ENCODE measurements around the gene TSHZ2. TPM values are rescaled to one million over a fixed set of nuclear protein-coding genes. Genes with fewer than 3 reads are reported as not detected.

TSHZ2 gene
- total RNA-seq, 3 donors from 2014 or later (not counting 1 experiment from before 2014, with no cell fraction given) = 1.8 to 1.9 TPM; not detected in 1

DNA sequence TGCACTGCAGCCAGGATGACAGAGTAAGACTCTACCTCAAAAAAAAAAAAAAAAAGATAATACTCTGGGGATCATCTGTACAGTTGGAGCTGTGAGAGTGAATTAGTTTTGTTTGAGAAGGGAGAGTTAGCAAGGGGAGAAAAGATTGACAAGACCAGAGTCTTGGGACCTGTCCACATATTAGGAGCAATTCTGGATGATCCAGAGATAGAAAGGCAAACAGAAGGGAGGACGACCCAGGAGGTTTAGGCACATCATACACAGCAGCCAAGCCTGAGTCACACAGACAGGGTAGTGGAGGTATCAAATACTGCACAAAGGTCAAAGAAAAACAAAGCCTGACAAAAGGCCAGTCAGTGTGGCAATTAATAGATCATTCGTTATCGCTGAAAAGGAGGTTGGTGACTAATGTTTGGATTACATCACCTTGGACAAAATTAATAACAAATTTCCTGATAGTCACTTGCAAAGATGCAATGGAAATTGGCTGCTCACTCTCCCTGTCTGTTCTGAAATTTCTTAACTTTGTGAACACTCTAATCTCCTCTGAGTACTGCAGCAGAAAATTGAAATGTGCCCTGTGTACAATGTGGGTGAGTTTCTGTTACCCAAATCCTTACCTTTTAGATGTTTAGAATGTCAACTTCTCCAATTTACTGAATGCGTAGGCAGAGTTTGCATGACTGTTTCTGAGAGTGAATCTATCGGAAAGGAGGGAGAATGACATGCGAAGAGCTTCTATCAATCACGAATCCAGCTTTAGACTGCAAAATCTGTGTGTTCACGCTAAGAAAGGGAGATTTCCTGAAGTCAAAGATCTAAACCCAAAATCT lies 105.4 kb downstream of the TSHZ2 start:
- H3K27me3 Mint-ChIP-seq (ENCODE audit: low read depth in 2 of 2) = peaks cover 0 to 11% of the 10 kb centered on the region in 2 donors

DNA sequence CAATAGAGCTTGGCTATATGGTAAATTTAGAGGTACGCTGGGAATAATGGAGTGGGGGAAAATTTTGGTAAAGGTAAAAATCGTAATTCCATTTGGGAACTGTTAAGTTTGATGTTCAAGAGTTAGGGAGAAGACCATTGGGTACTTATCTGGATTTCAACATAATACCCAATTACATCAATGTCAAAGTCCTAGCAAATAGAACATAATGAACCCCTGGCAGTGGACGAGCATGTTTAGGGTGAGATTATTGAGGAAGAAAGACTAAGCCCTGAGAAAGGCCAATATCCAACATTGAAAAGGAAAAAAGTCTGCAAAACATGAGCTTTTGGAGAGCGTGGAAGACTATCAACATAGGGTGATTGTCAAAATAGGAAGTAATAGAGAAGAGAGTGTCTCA lies 106.6 kb downstream of the TSHZ2 start:
- ATAC-seq = no peak
- H3K4me3 ChIP-seq (ENCODE audit: low read length) = no peak overlapping the region
- H3K9me3 Mint-ChIP-seq = no peaks in the 10 kb centered on the region
- intact Hi-C loops (cut with micrococcal nuclease) = no loop called here
- H3K9me3 ChIP-seq (ENCODE audit: control insufficient read depth, insufficient read depth, low read length) = no peaks in the 10 kb centered on the region
- no peaks in the 10 kb centered on the region for H3K36me3 Mint-ChIP-seq
- TF ChIP-seq, protein P1, sequence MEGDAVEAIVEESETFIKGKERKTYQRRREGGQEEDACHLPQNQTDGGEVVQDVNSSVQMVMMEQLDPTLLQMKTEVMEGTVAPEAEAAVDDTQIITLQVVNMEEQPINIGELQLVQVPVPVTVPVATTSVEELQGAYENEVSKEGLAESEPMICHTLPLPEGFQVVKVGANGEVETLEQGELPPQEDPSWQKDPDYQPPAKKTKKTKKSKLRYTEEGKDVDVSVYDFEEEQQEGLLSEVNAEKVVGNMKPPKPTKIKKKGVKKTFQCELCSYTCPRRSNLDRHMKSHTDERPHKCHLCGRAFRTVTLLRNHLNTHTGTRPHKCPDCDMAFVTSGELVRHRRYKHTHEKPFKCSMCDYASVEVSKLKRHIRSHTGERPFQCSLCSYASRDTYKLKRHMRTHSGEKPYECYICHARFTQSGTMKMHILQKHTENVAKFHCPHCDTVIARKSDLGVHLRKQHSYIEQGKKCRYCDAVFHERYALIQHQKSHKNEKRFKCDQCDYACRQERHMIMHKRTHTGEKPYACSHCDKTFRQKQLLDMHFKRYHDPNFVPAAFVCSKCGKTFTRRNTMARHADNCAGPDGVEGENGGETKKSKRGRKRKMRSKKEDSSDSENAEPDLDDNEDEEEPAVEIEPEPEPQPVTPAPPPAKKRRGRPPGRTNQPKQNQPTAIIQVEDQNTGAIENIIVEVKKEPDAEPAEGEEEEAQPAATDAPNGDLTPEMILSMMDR (IDR thresholded peaks at IDR 0.05) = no peak
- no peaks in the 10 kb centered on the region for H3K4me1 ChIP-seq (ENCODE audit: control insufficient read depth, insufficient read depth, low read length)
- H3K27ac ChIP-seq (ENCODE audit: low read length) = no peak overlapping the region
- WGBS (ENCODE audit: insufficient coverage) = 82% methylated on average over 4 of the region's 4 CpGs
- no peak for DNase-seq
- peaks cover 0 to 3% of the 10 kb centered on the region in 2 donors for H3K27me3 Mint-ChIP-seq (ENCODE audit: low read depth in 2 of 2)
- no peaks in the 10 kb centered on the region for H3K36me3 ChIP-seq (ENCODE audit: control insufficient read depth, insufficient read depth, low read length)
- no peak overlapping the region for H3K4me3 Mint-ChIP-seq
- no peaks in the 10 kb centered on the region for H3K4me1 Mint-ChIP-seq
- H3K27me3 ChIP-seq (ENCODE audit: control insufficient read depth, insufficient read depth, low read length) = no peaks in the 10 kb centered on the region
- H3K27ac Mint-ChIP-seq = no peak overlapping the region

More for the DNA sequence above, 105.4 kb downstream of the TSHZ2 start:
- H3K9me3 Mint-ChIP-seq = peaks cover 0 to 3% of the 10 kb centered on the region in 2 donors
- TF ChIP-seq, protein P1 (IDR thresholded peaks at IDR 0.05) = no peak
- ATAC-seq = no peak
- H3K27me3 ChIP-seq (ENCODE audit: control insufficient read depth, insufficient read depth, low read length) = no peaks in the 10 kb centered on the region
- no peak overlapping the region for H3K4me3 ChIP-seq (ENCODE audit: low read length)
- 62% methylated on average over 7 of the region's 8 CpGs for WGBS (ENCODE audit: insufficient coverage)
- no peak overlapping the region for H3K4me3 Mint-ChIP-seq
- no peaks in the 10 kb centered on the region for H3K36me3 ChIP-seq (ENCODE audit: control insufficient read depth, insufficient read depth, low read length)
- no peaks in the 10 kb centered on the region for H3K9me3 ChIP-seq (ENCODE audit: control insufficient read depth, insufficient read depth, low read length)
- DNase-seq = no peak
- no peaks in the 10 kb centered on the region for H3K4me1 ChIP-seq (ENCODE audit: control insufficient read depth, insufficient read depth, low read length)
- no peak overlapping the region for H3K27ac Mint-ChIP-seq
- H3K27ac ChIP-seq (ENCODE audit: low read length) = no peak overlapping the region
- H3K4me1 Mint-ChIP-seq = no peaks in the 10 kb centered on the region
- intact Hi-C loops (cut with micrococcal nuclease) = no loop called here
- no peaks in the 10 kb centered on the region for H3K36me3 Mint-ChIP-seq

DNA sequence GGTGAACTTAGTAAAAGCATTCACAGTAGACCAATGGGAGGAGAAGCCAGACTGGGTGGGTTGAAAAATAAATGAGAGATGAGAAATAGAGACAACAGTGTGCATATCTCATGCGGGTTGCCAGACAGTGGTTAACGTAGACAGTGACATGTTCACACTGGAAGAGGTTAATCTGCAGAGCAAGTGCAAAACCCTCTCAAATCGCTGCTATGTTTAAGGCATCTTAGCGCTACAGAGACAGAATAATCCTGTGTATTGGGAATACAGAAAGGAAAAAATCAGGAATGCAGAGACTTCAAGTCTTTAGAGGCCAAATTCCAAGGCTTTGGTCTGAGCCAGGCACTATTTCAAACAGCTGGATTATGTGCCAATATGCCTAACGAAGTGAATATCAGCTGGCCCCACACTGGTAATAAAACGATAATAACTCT lies 107.1 kb downstream of the TSHZ2 start:
- Mint-ChIP-seq H3K36me3 (no peaks in the 10 kb centered on the region), H3K4me1 (no peaks in the 10 kb centered on the region), H3K9me3 (no peaks in the 10 kb centered on the region), H3K4me3 (no peak overlapping the region), H3K27ac (no peak overlapping the region), H3K27me3 (ENCODE audit: low read depth in 2 of 2) (peaks cover 0 to under 1% of the 10 kb centered on the region in 2 donors)
- WGBS (ENCODE audit: insufficient coverage) = 87% methylated on average over 6 of the region's 6 CpGs
- TF ChIP-seq, protein P1 (IDR thresholded peaks at IDR 0.05) = no peak
- ATAC-seq (no peak), DNase-seq (no peak)
- Histone ChIP-seq H3K9me3 (ENCODE audit: control insufficient read depth, insufficient read depth, low read length) (no peaks in the 10 kb centered on the region), H3K27ac (ENCODE audit: low read length) (no peak overlapping the region), H3K27me3 (ENCODE audit: control insufficient read depth, insufficient read depth, low read length) (no peaks in the 10 kb centered on the region), H3K4me1 (ENCODE audit: control insufficient read depth, insufficient read depth, low read length) (no peaks in the 10 kb centered on the region), H3K36me3 (ENCODE audit: control insufficient read depth, insufficient read depth, low read length) (no peaks in the 10 kb centered on the region), H3K4me3 (ENCODE audit: low read length) (no peak overlapping the region)
- intact Hi-C loops (cut with micrococcal nuclease) = no loop called here
